ENCODE results near the gene ENDOU. TPM values are rescaled to one million over a fixed set of nuclear protein-coding genes. Genes with fewer than 3 reads are reported as not detected.
A peak's percentile ranks its signal among the peaks of the same experiment; 100 is the strongest.

ENDOU gene
- total RNA-seq, 1 donor from 2014 or later = not detected

GRCh38 chr12:47715877-47716548 is 9.3 kb downstream of the ENDOU start:
- intact Hi-C loops (cut with DNase I) = loop anchor here (1.0 to 5.0 kb wide), 4 partner anchors 51 to 231 kb away; no protein-coding TSS in a partner anchor
- Histone ChIP-seq H3K4me3 (peak overlapping the region in 1 of 2 donors; percentile 42), H3K27ac (peak overlapping the region; percentile 88 to 94), H3K4me1 (peaks cover 19 to 26% of the 10 kb centered on the region in 2 donors), H3K9me3 (no peaks in the 10 kb centered on the region), H3K27me3 (no peaks in the 10 kb centered on the region), H3K36me3 (no peaks in the 10 kb centered on the region)
- DNase-seq (ENCODE audit: low spot score in 2 of 2) = no peak
- TF ChIP-seq CTCF (IDR thresholded peaks at IDR 0.05) = no peak

GRCh38 chr12:47715393-47715876 is 9.9 kb downstream of the ENDOU start:
- no peaks in the 10 kb centered on the region for H3K9me3 ChIP-seq
- peak overlapping the region in 1 of 2 donors; percentile 42 for H3K4me3 ChIP-seq
- intact Hi-C loops (cut with DNase I) = loop anchor here (1.0 to 5.0 kb wide), 4 partner anchors 52 to 232 kb away; no protein-coding TSS in a partner anchor
- H3K4me1 ChIP-seq = peaks cover 19 to 26% of the 10 kb centered on the region in 2 donors
- no peaks in the 10 kb centered on the region for H3K27me3 ChIP-seq
- TF ChIP-seq CTCF (IDR thresholded peaks at IDR 0.05) = peak; percentile 69 to 90 (median 80)
- H3K36me3 ChIP-seq = no peaks in the 10 kb centered on the region
- H3K27ac ChIP-seq = peak overlapping the region; percentile 88 to 94
- peak in 1 of 2 donors; percentile 89 for DNase-seq (ENCODE audit: low spot score in 2 of 2)

- intact Hi-C loops (cut with DNase I) = loop anchor here (1.0 to 5.0 kb wide), 4 partner anchors 52 to 232 kb away; no protein-coding TSS in a partner anchor
- Histone ChIP-seq H3K27ac (peak overlapping the region; percentile 88 to 94), H3K4me3 (no peak overlapping the region), H3K9me3 (no peaks in the 10 kb centered on the region), H3K27me3 (no peaks in the 10 kb centered on the region), H3K36me3 (no peaks in the 10 kb centered on the region), H3K4me1 (peaks cover 19 to 26% of the 10 kb centered on the region in 2 donors)
- peak in 1 of 2 donors; percentile 51 for DNase-seq (ENCODE audit: low spot score in 2 of 2)
- TF ChIP-seq CTCF (IDR thresholded peaks at IDR 0.05) = no peak
Measured at GRCh38 chr12:47714826-47715386, 10.4 kb downstream of the ENDOU start.

- Histone ChIP-seq H3K36me3 (no peaks in the 10 kb centered on the region), H3K27me3 (no peaks in the 10 kb centered on the region), H3K4me3 (no peak overlapping the region), H3K9me3 (no peaks in the 10 kb centered on the region), H3K27ac (no peak overlapping the region), H3K4me1 (peaks cover 10 to 13% of the 10 kb centered on the region in 2 donors)
- intact Hi-C loops (cut with DNase I) = no loop called here
- no peak for TF ChIP-seq CTCF (IDR thresholded peaks at IDR 0.05)
- peak in 1 of 2 donors; percentile 48 for DNase-seq (ENCODE audit: low spot score in 2 of 2)
Measured at GRCh38 chr12:47712171-47712570, 13.1 kb downstream of the ENDOU start.

GRCh38 chr12:47711448-47711847 is 13.8 kb downstream of the ENDOU start:
- no peak for TF ChIP-seq CTCF (IDR thresholded peaks at IDR 0.05)
- H3K9me3 ChIP-seq = no peaks in the 10 kb centered on the region
- H3K27ac ChIP-seq = no peak overlapping the region
- H3K4me3 ChIP-seq = no peak overlapping the region
- peaks cover 8 to 13% of the 10 kb centered on the region in 2 donors for H3K4me1 ChIP-seq
- H3K27me3 ChIP-seq = no peaks in the 10 kb centered on the region
- intact Hi-C loops (cut with DNase I) = no loop called here
- no peak for DNase-seq (ENCODE audit: low spot score in 2 of 2)
- H3K36me3 ChIP-seq = no peaks in the 10 kb centered on the region
